Activated B cell treated with CpG ODN at 0.5 μM for 24 hours (primary cell): ENCODE data around the gene NAA80. TPM values are rescaled to one million over a fixed set of nuclear protein-coding genes. Genes with fewer than 3 reads are reported as not detected.

Experiments used
- ATAC-seq: fragments of 200-7000 bp; cut with Tn5 transposase; one replicate; pipeline ENCODE4 v1.10.0; 2021; ENCODE audit warnings: low read depth, mild to moderate bottlenecking, moderate library complexity
- CTCF ChIA-PET: fragments of 350-600 bp; sonication (Branson Sonifier 250); formaldehyde crosslinking; loops from one replicate; lab custom pipeline; 2021; ENCODE audit warnings: antibody characterized with exemption; lab: Charles Lee
- POLR2A ChIA-PET: fragments of 350-600 bp; sonication (Branson Sonifier 250); formaldehyde crosslinking; loops from one replicate; lab custom pipeline; 2021; ENCODE audit warnings: antibody characterized with exemption; lab: Charles Lee
- DNase-seq: peaks from one replicate; pipeline ENCODE4 v3.0.0; 2022
- H3K27ac Mint-ChIP-seq: one replicate; pipeline ENCODE4 v1.8.0; 2020; ENCODE audit warnings: mixed read lengths
- H3K27me3 Mint-ChIP-seq: one replicate; pipeline ENCODE4 v1.8.0; 2021; ENCODE audit warnings: mixed read lengths
- H3K36me3 Mint-ChIP-seq: one replicate; pipeline ENCODE4 v1.8.0; 2021; ENCODE audit warnings: low read depth, mixed read lengths
- H3K4me1 Mint-ChIP-seq: one replicate; pipeline ENCODE4 v1.8.0; 2021; ENCODE audit warnings: mixed read lengths
- H3K4me3 Mint-ChIP-seq: one replicate; pipeline ENCODE4 v1.8.0; 2020; ENCODE audit warnings: mild to moderate bottlenecking, mixed read lengths
- H3K9me3 Mint-ChIP-seq: one replicate; pipeline ENCODE4 v1.8.0; 2020; ENCODE audit warnings: mixed read lengths
- CTCF ChIP-seq: fragments of 200-600 bp; IDR thresholded peaks from one replicate; pipeline ENCODE4 v1.8.0; 2022; ENCODE audit warnings: antibody characterized with exemption, mild to moderate bottlenecking
- intact Hi-C: fragments of 100-400 bp; cut with micrococcal nuclease; formaldehyde crosslinking; loops from one replicate; pipeline ENCODE4 v1.15.1; 2024
- total RNA-seq: library from RNA; stranded (reverse); gene quantifications from 2 replicates; pipeline ENCODE4 v1.2.3, GENCODE V29; 2022

Gene NAA80
- total RNA-seq, 1 donor from 2014 or later, result 24.8 TPM

DNA sequence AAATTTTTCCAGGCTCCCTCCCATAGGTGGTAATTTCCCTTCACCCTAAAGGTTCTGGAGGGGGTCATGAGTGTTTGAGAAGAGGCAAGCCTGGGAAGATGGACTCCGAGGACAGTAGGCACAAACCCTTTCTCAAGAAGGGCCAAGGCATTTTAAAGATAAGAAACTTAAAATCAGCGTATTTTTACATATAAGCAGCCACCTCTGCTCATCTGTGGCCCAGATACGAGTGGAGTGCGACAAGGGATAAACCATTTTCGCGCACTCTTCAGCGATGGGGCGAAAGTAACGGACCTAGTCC, 40.9 kb upstream of the NAA80 start:
- intact Hi-C loops, result loop anchor here (1.0 kb wide), 1 partner anchor 10 kb away; the partner anchor contains the start of genes CYB561D2 and NPRL2
- Mint-ChIP-seq H3K4me3 (peak overlapping the region; percentile 95), H3K4me1 (peaks cover 55% of the 10 kb centered on the region), H3K36me3 (peaks cover 10% of the 10 kb centered on the region), H3K27me3 (no peaks in the 10 kb centered on the region), H3K27ac (peak overlapping the region; percentile 98), H3K9me3 (no peaks in the 10 kb centered on the region)
- DNase-seq (no peak), ATAC-seq (no peak)
- ChIA-PET CTCF (interaction anchor here (0.9 to 1.8 kb wide), 2 partner anchors 10 to 19 kb away, joined by 3 to 6 read pairs; partner anchors contain the start of genes CYB561D2 and NPRL2), POLR2A (interaction anchor here (0.6 to 6.5 kb wide), 13 partner anchors 8 to 1886 kb away, joined by 3 to 195 read pairs (median 6); partner anchors contain the start of genes CYB561D2, GNAI2, HEMK1 and HYAL2)
- TF ChIP-seq CTCF, result no peak

DNA sequence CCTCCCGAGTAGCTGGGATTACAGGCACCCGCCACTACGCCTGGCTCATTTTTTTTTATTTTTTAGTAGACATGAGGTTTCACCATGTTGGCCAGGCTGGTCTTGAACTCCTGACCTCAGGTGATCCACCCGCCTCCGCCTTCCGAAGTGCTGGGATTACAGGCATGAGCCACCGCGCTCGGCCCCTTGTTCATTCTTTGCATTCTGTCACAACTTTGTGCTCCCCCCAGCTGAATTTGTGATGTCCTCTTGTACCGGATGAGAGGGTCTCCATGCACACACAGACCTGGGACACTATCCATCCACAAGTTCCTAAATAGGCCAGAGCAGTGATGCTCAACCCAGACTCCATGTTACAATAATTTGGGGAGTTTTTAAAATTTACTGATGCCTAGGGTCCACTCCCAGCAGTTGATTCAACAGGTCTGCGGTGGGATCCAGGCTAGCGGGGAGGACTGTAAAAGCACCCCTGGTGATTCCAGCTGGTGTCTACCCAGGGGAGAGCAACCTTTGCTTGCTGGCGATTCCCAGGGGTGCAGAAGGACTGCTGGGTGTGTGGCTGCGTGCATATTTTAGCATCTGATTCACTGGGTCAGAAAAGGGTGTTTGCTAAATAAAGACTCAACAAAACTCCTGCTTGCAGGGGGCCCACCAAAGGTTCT, 40.4 kb upstream of the NAA80 start:
- no peak for DNase-seq
- ChIA-PET POLR2A (interaction anchor here (0.7 to 6.5 kb wide), 9 partner anchors 9 to 1328 kb away, joined by 5 to 195 read pairs (median 9); partner anchors contain the start of genes CYB561D2, HEMK1, HYAL2 and HYAL3), CTCF (interaction anchor here (1.8 kb wide), 1 partner anchor 11 kb away, joined by 6 read pairs; the partner anchor contains the start of genes CYB561D2 and NPRL2)
- ATAC-seq, result no peak
- Mint-ChIP-seq H3K4me3 (peak overlapping the region; percentile 95), H3K9me3 (no peaks in the 10 kb centered on the region), H3K27me3 (no peaks in the 10 kb centered on the region), H3K4me1 (peaks cover 57% of the 10 kb centered on the region), H3K36me3 (peaks cover 10% of the 10 kb centered on the region), H3K27ac (peak overlapping the region; percentile 98)
- intact Hi-C loops, result loop anchor here (1.0 kb wide), 1 partner anchor 11 kb away; the partner anchor contains the start of genes CYB561D2 and NPRL2
- TF ChIP-seq CTCF, result no peak

DNA sequence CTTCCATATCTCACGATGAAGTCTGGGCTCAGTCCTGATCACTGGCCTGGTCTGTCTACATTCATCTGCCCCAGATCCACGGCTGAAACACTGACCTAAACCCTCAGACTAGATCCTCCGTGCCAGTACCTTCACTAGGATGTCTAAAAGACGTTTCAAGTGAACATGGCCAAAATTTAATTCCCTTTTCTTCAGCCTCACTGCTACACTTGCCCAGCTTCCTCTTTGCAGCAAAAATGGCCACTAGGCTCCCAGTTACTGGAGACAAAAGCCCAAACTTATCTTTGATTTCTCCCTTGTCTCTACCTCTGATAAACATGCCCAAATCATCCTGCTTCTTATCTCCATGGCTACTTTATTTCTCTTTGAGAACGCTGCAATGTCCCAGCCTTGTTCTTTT, 39.8 kb upstream of the NAA80 start:
- H3K4me1 Mint-ChIP-seq, result peaks cover 62% of the 10 kb centered on the region
- TF ChIP-seq CTCF, result no peak
- H3K36me3 Mint-ChIP-seq, result peaks cover 14% of the 10 kb centered on the region
- peak overlapping the region; percentile 95 for H3K4me3 Mint-ChIP-seq
- DNase-seq, result no peak
- CTCF ChIA-PET, result interaction anchor here (3.8 kb wide), 1 partner anchor 9 kb away, joined by 16 read pairs; no protein-coding TSS in a partner anchor
- H3K27me3 Mint-ChIP-seq, result no peaks in the 10 kb centered on the region
- peak overlapping the region; percentile 98 for H3K27ac Mint-ChIP-seq
- no peaks in the 10 kb centered on the region for H3K9me3 Mint-ChIP-seq
- no peak for ATAC-seq
- intact Hi-C loops, result no loop called here
- POLR2A ChIA-PET, result interaction anchor here (0.6 to 6.5 kb wide), 12 partner anchors 9 to 1615 kb away, joined by 3 to 195 read pairs (median 7); partner anchors contain the start of genes CYB561D2, HYAL2, HYAL3 and NAA80

DNA sequence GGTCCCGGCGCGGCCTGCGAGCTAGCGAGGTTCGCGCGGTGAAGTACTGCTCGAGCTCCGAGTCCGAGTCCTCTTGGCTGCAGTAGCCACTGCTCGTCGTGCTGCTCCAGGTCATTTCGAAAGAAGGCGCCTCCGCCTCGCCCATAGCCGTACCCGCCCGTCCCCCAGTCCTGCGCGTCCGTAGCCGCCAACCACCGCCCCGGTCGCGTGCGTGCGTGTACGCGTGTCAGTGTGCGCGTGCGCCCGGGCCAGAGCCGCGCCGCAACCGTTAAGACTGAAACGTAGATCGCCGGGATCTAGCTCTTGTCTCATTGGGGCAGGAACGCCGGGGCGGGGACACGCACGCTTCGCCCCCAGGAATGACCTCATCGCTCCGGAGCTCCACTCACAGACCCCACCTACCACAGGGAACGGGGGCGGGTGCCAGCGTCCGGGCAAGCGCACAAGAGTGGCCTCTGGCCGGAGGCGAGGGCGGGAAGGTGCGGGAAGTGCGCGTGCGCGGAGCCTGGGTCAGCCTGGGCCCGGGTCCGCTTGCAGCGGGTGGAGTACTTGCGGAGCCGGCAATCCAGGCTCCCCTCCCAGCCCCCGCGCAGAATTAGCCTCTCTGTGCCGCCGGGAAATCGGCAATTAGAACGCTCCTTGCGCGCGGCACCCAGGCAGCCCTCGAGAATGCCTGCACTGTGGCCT, 38.1 kb upstream of the NAA80 start:
- Mint-ChIP-seq H3K9me3 (no peaks in the 10 kb centered on the region), H3K36me3 (peaks cover 20% of the 10 kb centered on the region), H3K27me3 (no peaks in the 10 kb centered on the region), H3K4me1 (peaks cover 66% of the 10 kb centered on the region), H3K27ac (peak overlapping the region; percentile 98), H3K4me3 (peak overlapping the region; percentile 95)
- peak; percentile 90 for DNase-seq
- intact Hi-C loops, result loop anchor here (1.0 to 2.0 kb wide), 4 partner anchors 9 to 38 kb away; partner anchors contain the start of genes HYAL3, NAA80, TMEM115 and TUSC2
- no peak for TF ChIP-seq CTCF
- ChIA-PET CTCF (interaction anchor here (0.7 to 3.8 kb wide), 8 partner anchors 9 to 143 kb away, joined by 3 to 16 read pairs (median 6); partner anchors contain the start of genes CYB561D2, HYAL2, HYAL3 and NAA80), POLR2A (interaction anchor here (0.5 to 6.5 kb wide), 35 partner anchors 8 to 1835 kb away, joined by 3 to 195 read pairs (median 5); partner anchors contain the start of genes C3orf18, CISH, CYB561D2 and DCAF1)
- peak; percentile 83 for ATAC-seq
